ENCODE results near the gene SRGAP1.

DNA sequence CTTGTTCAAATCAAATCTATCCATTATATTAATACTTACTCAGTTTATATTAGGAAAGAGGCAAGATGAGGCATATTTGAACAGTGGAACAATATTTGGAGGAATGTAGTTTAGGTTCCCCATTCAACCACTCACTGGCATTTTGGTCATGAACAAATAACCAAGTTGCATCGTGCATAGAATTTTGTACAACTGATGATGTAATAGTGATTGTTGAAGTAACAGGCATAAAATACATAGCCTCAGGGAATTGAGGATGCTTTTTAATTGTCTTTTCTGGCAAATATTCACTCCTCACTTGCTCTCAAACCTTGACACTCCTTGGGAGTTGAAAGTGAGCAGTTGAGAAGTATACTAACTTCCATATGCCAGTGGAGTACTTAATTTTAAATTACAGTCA is 175.2 kb downstream of the SRGAP1 start:
- no peak for TF ChIP-seq EP300 (IDR thresholded peaks at IDR 0.05)
- TF ChIP-seq, protein P1, sequence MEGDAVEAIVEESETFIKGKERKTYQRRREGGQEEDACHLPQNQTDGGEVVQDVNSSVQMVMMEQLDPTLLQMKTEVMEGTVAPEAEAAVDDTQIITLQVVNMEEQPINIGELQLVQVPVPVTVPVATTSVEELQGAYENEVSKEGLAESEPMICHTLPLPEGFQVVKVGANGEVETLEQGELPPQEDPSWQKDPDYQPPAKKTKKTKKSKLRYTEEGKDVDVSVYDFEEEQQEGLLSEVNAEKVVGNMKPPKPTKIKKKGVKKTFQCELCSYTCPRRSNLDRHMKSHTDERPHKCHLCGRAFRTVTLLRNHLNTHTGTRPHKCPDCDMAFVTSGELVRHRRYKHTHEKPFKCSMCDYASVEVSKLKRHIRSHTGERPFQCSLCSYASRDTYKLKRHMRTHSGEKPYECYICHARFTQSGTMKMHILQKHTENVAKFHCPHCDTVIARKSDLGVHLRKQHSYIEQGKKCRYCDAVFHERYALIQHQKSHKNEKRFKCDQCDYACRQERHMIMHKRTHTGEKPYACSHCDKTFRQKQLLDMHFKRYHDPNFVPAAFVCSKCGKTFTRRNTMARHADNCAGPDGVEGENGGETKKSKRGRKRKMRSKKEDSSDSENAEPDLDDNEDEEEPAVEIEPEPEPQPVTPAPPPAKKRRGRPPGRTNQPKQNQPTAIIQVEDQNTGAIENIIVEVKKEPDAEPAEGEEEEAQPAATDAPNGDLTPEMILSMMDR (IDR thresholded peaks at IDR 0.05): no peak

All from stomach (tissue), 4 donors.